Measurements from ENCODE around the gene NUP50. TPM values are rescaled to one million over a fixed set of nuclear protein-coding genes. Genes with fewer than 3 reads are reported as not detected.

Gene NUP50
- polyA plus RNA-seq (ENCODE audit: insufficient read length), result 75.0 TPM
- long read RNA-seq, donor 1, full-length matches to known transcripts, result 20 of 31 reads
- long read RNA-seq, donor 1, partial matches to known transcripts, result 11 of 31 reads
- long read RNA-seq, donor 1, other reads (novel, unspliced or antisense), result 0 of 31 reads
- long read RNA-seq, donor 2, full-length matches to known transcripts, result 8 of 17 reads
- long read RNA-seq, donor 2, partial matches to known transcripts, result 9 of 17 reads
- long read RNA-seq, donor 2, other reads (novel, unspliced or antisense), result 0 of 17 reads
- long read RNA-seq, donor 3, full-length matches to known transcripts, result 8 of 8 reads
- long read RNA-seq, donor 3, partial matches to known transcripts, result 0 of 8 reads
- long read RNA-seq, donor 3, other reads (novel, unspliced or antisense), result 0 of 8 reads
- long read RNA-seq, donor 4, result 0 reads
- long read RNA-seq, donor 5, full-length matches to known transcripts, result 16 of 16 reads
- long read RNA-seq, donor 5, partial matches to known transcripts, result 0 of 16 reads
- long read RNA-seq, donor 5, other reads (novel, unspliced or antisense), result 0 of 16 reads
- long read RNA-seq, donor 6, full-length matches to known transcripts, result 6 of 18 reads
- long read RNA-seq, donor 6, partial matches to known transcripts, result 12 of 18 reads
- long read RNA-seq, donor 6, other reads (novel, unspliced or antisense), result 0 of 18 reads
- long read RNA-seq, donor 7, full-length matches to known transcripts, result 13 of 18 reads
- long read RNA-seq, donor 7, partial matches to known transcripts, result 5 of 18 reads
- long read RNA-seq, donor 7, other reads (novel, unspliced or antisense), result 0 of 18 reads
- long read RNA-seq, donor 8, full-length matches to known transcripts, result 7 of 7 reads
- long read RNA-seq, donor 8, partial matches to known transcripts, result 0 of 7 reads
- long read RNA-seq, donor 8, other reads (novel, unspliced or antisense), result 0 of 7 reads

DNA sequence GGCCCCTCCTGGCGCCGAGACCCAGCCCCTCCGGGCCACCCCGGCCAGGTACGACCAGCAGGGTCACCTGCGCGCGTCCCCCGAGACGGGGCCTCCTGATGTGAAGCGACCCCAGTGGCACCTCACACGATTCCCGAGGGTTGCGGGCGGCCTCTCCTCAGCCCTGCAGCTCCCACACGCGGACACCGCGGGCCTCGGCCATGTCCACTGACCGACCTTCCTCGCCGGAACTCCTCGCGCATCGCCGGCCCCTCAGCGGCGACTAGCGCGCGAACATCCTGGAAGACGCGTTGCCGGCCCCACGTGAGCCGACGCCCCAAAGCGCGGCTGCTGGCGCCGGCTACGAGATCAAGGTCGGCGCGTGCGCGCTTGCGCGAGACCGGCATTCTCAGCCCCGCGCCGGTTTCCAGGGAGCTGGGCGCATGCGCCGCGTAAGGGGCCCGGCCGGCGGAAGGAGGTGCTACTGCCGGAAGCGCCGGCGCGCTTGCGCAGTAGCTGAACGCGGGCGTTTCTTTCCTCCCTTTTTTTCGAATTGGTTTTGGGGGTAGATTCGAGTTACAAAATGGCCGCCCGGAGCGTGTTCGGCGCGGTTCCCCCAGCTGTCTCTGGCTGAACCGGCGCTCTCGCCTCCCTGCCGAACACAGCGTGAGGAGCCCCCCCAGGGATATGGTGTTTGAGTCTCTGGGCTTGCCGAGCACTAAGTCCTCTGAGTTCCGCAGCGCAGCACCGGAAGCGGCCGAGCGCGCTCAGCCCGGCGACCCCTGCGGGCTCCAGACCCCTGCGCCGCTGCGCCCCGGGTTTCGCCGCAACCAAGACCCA lies at the start of gene NUP50:
NUP50 (plus strand) TSS at position 475 of the 819 bp plus-strand sequence. CDS start 4,253 bp downstream, outside the sequence.
- peak; percentile 94 for DNase-seq

DNA sequence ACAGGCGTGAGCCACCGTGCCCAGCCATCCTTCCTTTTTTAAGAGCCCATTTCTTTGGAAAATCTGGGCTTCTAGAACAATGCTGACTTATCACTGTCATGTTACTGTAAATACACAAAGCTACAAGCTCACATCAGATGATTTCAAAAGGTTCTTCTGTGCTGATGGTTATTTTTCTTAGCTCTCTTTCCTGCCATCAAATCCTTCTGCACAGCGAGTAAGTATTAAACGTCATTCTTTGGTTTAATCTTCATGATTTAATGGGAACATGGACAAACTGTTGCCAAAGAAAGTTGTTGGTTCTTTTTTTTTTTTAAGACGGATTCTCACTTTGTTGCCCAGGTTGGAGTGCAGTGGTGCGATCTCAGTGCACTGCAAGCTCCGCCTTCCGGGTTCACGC lies 43.3 kb upstream of the NUP50 start:
- DNase-seq, result no peak

GRCh38 chr22:45120931-45121330 lies 42.8 kb upstream of the NUP50 start:
- DNase-seq, result no peak

DNA sequence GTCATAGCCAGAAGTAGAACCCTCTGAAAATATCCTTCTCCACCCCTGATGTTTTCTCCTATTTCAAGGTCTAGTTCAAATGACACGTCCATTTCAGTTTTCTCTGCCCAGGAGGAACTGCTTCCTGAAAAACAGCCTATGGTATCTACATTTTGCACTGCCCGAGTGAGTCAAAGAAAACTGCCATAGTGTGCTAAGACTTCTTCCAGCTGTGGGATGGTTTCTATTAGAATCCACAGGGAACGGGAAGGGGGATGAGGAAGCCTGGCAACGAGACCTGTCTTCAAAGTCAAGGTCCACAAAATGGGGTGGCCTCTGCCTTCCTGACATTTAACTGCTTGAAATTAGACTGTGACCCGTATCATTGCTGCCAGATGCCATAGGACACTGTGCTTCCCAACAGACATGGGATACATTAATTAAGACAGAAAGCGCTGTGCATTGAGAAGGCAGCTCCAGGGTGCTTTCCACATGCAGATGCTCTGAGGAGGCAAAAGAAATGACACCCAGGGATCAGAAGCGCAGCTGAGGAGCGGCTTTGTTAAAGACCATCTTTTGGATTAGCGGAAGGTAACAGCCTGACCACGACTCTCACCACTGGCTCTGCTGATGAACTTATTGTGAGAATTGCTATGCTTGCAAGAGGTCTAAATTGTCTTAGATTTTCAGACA lies 39.4 kb upstream of the NUP50 start:
- no peak for DNase-seq

- no peak for DNase-seq
Observed at GRCh38 chr22:45125188-45125587, 38.5 kb upstream of the NUP50 start.

GRCh38 chr22:45127866-45128265 lies 35.9 kb upstream of the NUP50 start:
- DNase-seq, result no peak

DNA sequence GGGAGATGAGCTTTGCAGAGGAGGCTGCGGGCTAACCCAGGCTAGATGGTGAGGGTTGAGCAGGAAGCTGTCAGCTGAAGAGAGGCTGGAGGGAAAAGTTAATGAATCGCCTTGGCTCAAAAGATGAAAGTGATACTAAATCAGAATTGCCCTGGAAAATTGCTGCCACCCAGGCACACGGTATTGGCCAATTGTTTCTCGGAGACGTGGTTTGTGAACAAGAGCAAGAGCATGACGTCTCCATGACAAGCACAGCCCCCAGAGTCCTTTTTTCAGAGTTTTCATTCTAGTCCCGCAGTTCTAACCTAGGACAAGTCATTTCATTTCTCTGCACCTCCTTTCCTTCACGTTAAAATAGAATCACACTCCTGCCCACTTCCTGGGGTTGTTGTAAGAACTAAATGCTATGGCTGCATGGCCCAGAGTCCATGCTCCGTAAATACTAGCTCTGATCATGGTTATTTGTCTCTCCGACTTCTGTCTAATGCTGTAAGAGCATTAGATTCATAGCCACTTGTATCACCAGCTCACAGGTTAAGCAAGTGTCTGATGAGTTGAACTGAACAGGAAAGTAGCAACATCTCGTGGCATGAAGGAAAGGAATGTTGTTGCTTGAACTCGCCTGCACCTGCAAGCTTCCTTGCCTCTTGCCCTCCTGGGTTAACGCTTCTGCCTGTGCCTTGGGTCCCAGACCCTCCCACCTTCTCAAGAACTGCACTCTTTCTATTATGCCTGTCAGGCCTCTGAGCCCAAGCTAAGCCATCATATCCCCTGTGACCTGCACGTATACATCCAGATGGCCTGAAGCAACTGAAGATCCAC lies 33.8 kb upstream of the NUP50 start:
- DNase-seq, result no peak

- DNase-seq, result no peak
Observed at GRCh38 chr22:45130891-45131290, 32.8 kb upstream of the NUP50 start.

DNA sequence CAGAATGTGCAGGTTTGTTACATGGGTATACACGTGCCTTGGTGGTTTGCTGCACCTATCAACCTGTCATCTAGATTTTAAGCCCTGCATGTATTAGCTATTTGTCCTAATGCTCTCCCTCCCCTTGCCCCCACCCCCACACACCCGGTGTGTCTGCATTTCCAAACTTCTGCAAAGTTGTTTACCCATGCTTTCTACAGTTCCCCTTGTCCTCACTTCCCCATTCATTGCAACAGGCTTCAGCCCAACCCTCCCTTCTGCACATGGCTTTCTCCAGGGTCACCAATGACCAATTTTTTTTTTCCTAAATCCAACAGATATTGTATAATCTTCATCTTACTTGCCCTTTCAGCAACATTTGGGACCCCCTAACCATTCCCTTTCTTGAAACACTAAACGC lies 32.0 kb upstream of the NUP50 start:
- DNase-seq, result no peak

DNA sequence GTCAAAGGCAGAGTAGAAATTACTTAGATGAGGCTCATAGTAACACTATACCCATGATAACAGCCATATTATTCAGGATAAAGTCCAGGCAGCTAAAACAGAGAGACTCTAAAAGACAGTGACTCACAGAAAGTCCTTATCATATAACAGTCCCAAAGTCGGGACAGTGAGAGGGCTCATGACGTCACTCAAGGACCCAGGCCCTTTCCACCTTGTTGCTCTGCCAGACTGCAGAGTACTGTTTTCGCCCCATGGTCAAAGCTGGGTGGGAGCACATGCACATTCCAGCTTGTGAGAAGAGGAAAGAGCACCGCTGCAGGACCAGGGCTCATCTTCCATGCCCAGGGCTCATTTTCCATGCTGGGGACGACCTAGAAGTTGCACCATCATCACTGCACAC lies 29.4 kb upstream of the NUP50 start:
- DNase-seq, result no peak

DNA sequence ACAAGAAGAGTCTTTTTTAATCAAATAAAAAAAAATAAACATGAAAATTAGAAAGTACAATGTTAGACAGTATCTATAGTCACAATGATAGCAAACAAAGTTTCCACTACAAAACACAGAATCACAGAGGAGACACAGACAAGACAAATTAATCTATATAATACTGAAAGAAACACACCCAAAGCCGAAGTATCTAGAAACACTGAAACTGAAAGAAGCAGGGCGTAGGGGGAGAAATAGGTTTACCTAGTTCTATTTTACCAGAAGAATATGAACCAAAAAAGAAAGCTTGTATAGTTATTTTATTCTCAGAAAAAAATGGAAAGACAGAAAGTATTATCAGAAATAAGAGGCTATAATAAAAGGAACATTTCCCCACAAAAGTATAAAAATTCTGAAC lies 27.1 kb upstream of the NUP50 start:
- no peak for DNase-seq

DNA sequence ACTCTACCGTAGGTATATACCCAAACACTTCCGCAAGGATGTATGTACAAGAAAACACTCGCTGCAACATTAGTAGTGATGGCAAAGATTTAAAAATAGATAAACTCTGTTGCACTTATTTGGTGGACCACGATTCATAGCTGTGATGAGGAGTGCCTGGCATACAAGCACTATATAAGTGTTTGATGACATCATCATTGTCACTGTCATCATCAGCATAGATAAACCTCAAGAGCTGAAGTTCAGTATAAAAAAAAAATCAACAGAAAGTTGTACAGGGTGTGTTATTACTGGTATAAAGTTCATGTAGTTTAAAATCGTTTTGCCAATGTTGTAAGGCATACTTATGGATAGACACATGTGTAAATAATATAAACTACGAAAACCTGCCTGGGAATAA lies 24.0 kb upstream of the NUP50 start:
- no peak for DNase-seq

DNA sequence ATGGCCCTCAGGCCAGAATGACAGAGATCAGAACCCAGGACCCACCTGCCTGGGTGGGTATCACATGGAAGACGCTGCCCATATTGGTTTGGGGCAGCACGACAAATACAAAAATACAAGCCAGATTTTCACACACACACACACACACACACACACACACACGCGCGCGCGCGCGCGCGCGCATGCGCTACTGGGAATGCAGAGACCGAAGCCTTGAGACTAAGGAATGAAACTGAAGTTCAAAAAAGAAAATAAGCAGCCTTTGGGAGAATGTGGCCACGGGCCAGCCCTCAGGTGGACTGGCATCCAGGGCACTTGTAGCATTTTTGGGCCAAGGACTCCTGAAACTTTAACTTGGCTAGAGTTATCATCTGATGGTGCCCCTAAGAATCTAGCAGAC lies 21.3 kb upstream of the NUP50 start:
- no peak for DNase-seq

GRCh38 chr22:45144916-45145315 lies 18.8 kb upstream of the NUP50 start:
- no peak for DNase-seq

GRCh38 chr22:45149671-45150070 lies 14.1 kb upstream of the NUP50 start:
- no peak for DNase-seq

DNA sequence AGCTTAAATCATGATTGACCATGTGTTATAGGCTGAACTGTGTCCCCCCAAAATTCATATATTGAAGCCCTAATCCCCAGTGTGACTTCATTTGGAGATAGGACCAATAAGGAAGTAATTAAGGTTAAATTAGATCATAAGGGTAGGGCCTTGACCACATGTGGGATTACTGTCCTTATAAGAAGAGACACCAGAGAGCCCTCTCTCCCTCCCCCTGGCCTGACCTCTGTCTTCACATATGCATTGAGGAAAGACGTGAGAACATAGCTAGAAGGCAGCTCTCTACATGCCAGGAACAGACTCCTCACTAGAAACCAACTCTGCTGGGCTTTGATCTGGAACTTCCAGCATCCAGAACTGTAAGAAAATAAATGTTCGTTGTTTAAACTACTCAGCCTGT lies 13.6 kb upstream of the NUP50 start:
- no peak for DNase-seq

DNA sequence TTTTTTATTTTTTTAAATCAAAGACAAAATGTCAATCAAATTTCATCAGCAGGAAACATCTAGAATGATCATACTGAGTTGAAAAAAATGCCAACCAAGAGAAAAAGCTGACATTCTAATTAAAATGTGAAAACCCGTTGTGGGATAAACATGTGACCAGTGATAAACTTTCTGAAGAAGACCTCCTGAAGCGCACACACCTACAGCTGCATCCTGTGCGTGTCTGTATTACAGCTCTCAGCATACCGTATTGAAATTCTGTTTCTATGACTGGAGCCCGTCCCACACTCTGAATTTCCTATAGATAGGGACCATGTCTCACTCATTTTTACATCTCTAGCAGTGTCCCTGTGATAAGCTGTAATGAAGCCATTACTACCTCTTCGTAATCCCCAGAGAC lies 12.2 kb upstream of the NUP50 start:
- no peak for DNase-seq

GRCh38 chr22:45154383-45154782 lies 9.3 kb upstream of the NUP50 start:
- no peak for DNase-seq

- no peak for DNase-seq
Observed at GRCh38 chr22:45155050-45155840, 8.5 kb upstream of the NUP50 start.

- DNase-seq, result no peak
Observed at GRCh38 chr22:45157907-45158306, 5.8 kb upstream of the NUP50 start.

All from left kidney (tissue), 8 donors.